HepG2 (cell line): ENCODE measurements around the gene FOXR1. TPM values are rescaled to one million over a fixed set of nuclear protein-coding genes. Genes with fewer than 3 reads are reported as not detected.

Experiments used
- AFF4 ChIP-seq: sonication (generic); formaldehyde crosslinking; IDR thresholded peaks from 2 replicates; pipeline ENCODE4 v1.4.0; 2020; ENCODE audit warnings: missing genetic modification reagents
- ARID2 ChIP-seq: sonication (generic); formaldehyde crosslinking; IDR thresholded peaks from 2 replicates; pipeline ENCODE4 v1.8.1; 2022; ENCODE audit warnings: mild to moderate bottlenecking, missing genetic modification reagents, borderline replicate concordance
- ATF5 ChIP-seq: sonication (generic); formaldehyde crosslinking; IDR thresholded peaks from 2 replicates; pipeline ENCODE4 v1.4.0; 2020; ENCODE audit warnings: mild to moderate bottlenecking, low read depth, missing genetic modification reagents
- CREB1 ChIP-seq, 2 experiments: fragments of 450-650 bp in 1 of 2; IDR thresholded peaks; 2 replicates each; pipeline ENCODE4 v1.6.1; 2016 to 2017; ENCODE audit warnings: control low read depth in 1 of 2, mild to moderate bottlenecking in 1 of 2, missing compliant biosample characterization in 1 of 2, missing genetic modification characterization in 1 of 2
- ISL2 ChIP-seq: sonication (generic); formaldehyde crosslinking; IDR thresholded peaks from 2 replicates; pipeline ENCODE4 v1.5.0; 2020; ENCODE audit warnings: missing genetic modification reagents
- MTERF4 ChIP-seq: sonication (generic); formaldehyde crosslinking; IDR thresholded peaks from 2 replicates; pipeline ENCODE4 v1.8.0; 2023; ENCODE audit warnings: mild to moderate bottlenecking, missing genetic modification reagents
- NCOA2 ChIP-seq: sonication (generic); formaldehyde crosslinking; IDR thresholded peaks from 2 replicates; pipeline ENCODE4 v1.8.0; 2022; ENCODE audit warnings: inconsistent platforms
- SIX4 ChIP-seq: sonication (generic); formaldehyde crosslinking; IDR thresholded peaks from 2 replicates; pipeline ENCODE4 v1.4.0; 2020; ENCODE audit warnings: missing genetic modification reagents
- SMAD1 ChIP-seq: sonication (generic); formaldehyde crosslinking; IDR thresholded peaks from 2 replicates; pipeline ENCODE4 v1.4.0; 2020; ENCODE audit warnings: missing genetic modification reagents, low read depth, mild to moderate bottlenecking, borderline replicate concordance
- SP1 ChIP-seq, 2 experiments: fragments of 450-650 bp in 1 of 2; sonication (generic) in 1 of 2; formaldehyde crosslinking in 1 of 2; IDR thresholded peaks; 2 replicates each; pipeline versions ENCODE4 v1.4.0 to v1.6.1; 2016 to 2020; ENCODE audit warnings: missing genetic modification reagents in 1 of 2
- SSRP1 ChIP-seq: IDR thresholded peaks from 2 replicates; pipeline ENCODE4 v1.6.1; 2016; ENCODE audit warnings: control low read depth
- TAF1 ChIP-seq: sonication (generic); formaldehyde crosslinking; IDR thresholded peaks from 2 replicates; pipeline ENCODE4 v1.4.0; 2020; ENCODE audit warnings: missing genetic modification reagents
- TRAFD1 ChIP-seq: sonication (generic); formaldehyde crosslinking; IDR thresholded peaks from 2 replicates; pipeline ENCODE4 v1.5.1; 2020; ENCODE audit warnings: missing genetic modification reagents, mild to moderate bottlenecking, borderline replicate concordance
- ZMYM2 ChIP-seq: sonication (generic); formaldehyde crosslinking; IDR thresholded peaks from 2 replicates; pipeline ENCODE4 v1.8.0; 2022; ENCODE audit warnings: mild to moderate bottlenecking, missing genetic modification reagents
- ZNF230 ChIP-seq: sonication (generic); formaldehyde crosslinking; IDR thresholded peaks from 2 replicates; pipeline ENCODE4 v1.4.0; 2020; ENCODE audit warnings: mild to moderate bottlenecking, missing genetic modification reagents
- ZNF350 ChIP-seq: sonication (generic); formaldehyde crosslinking; IDR thresholded peaks from 2 replicates; pipeline ENCODE4 v1.4.0; 2020; ENCODE audit warnings: mild to moderate bottlenecking, low read depth, missing genetic modification reagents, borderline replicate concordance
- ZNF496 ChIP-seq: sonication (generic); formaldehyde crosslinking; IDR thresholded peaks from 2 replicates; pipeline ENCODE4 v1.8.1; 2023; ENCODE audit warnings: mild to moderate bottlenecking, moderate library complexity, missing genetic modification reagents; ENCODE audit not compliant: insufficient replicate concordance
- ZNF577 ChIP-seq: sonication (generic); formaldehyde crosslinking; IDR thresholded peaks from 2 replicates; pipeline ENCODE4 v1.4.0; 2020; ENCODE audit warnings: mild to moderate bottlenecking, low read depth, missing genetic modification reagents, borderline replicate concordance
- ZNF616 ChIP-seq: sonication (generic); formaldehyde crosslinking; IDR thresholded peaks from 2 replicates; pipeline ENCODE4 v1.5.0; 2020; ENCODE audit warnings: low read depth, mild to moderate bottlenecking, missing genetic modification reagents
- ZNF709 ChIP-seq: sonication (generic); formaldehyde crosslinking; IDR thresholded peaks from 2 replicates; pipeline ENCODE4 v1.5.0; 2020; ENCODE audit warnings: mild to moderate bottlenecking, missing genetic modification reagents
- ZNF773 ChIP-seq: sonication (generic); formaldehyde crosslinking; IDR thresholded peaks from 2 replicates; pipeline ENCODE4 v1.4.0; 2020; ENCODE audit warnings: missing genetic modification reagents, borderline replicate concordance
- ZNF780A ChIP-seq: sonication (generic); formaldehyde crosslinking; IDR thresholded peaks from 2 replicates; pipeline ENCODE4 v1.8.0; 2022; ENCODE audit warnings: mild to moderate bottlenecking, missing genetic modification reagents, moderate library complexity
- polyA plus RNA-seq, 8 experiments: library from polyadenylated mRNA; depleted of rRNA in 3 of 8; stranded (reverse) in 7 of 8; unstranded in 1 of 8; fragments of >200 nt; fragmentation: Illumina TruSeq in 4 of 8; extraction: Trizol in 4 of 8; gene quantifications; 2 replicates each; pipeline versions ENCODE4 v1.2.1 to v1.2.3, GENCODE V29; 2011 to 2016; ENCODE audit warnings: low read depth in 4 of 8, missing spikeins in 1 of 8, mixed read lengths in 1 of 8; ENCODE audit not compliant: insufficient read depth in 1 of 8
- total RNA-seq, 5 experiments: library from RNA; depleted of rRNA; stranded (reverse); fragments of >200 nt; fragmentation: Illumina TruSeq; extraction: Trizol; gene quantifications; 2 replicates each; pipeline ENCODE4 v1.2.3, GENCODE V29; 2016; ENCODE audit warnings: low read depth in 1 of 5

The FOXR1 gene
- total and polyA plus RNA-seq, 2 of the 13 experiments (the other 11 are each of a cell fraction or from before 2014, with no cell fraction given), result not detected

GRCh38 chr11:119030329-119031047 is 58.9 kb downstream of the FOXR1 start, which contains the start of gene SLC37A4 (continued):
- no peak for TF ChIP-seq AFF4 (CRISPR knock-in tag)
- TF ChIP-seq TRAFD1, result no peak; the same call in 1 of the 2 replicates
- no peak for TF ChIP-seq ZNF496 (CRISPR knock-in tag)
- TF ChIP-seq ZNF350, result peak; percentile 54
- TF ChIP-seq SSRP1, result peak; percentile 47; the same call in 1 of the 2 replicates
- no peak for TF ChIP-seq ZNF780A (CRISPR knock-in tag)
- TF ChIP-seq SMAD1 (CRISPR knock-in tag), result 0 out of 2 replicates have a peak, but pooled peaks have one; percentile 34
- peak; percentile 92 for TF ChIP-seq ZNF616 (CRISPR knock-in tag)
- TF ChIP-seq MTERF4 (CRISPR knock-in tag), result no peak
- peak; percentile 54 for TF ChIP-seq NCOA2 (CRISPR knock-in tag)
- peak; percentile 27; the same call in 1 of the 2 replicates for TF ChIP-seq ZNF230 (CRISPR knock-in tag)
- TF ChIP-seq TAF1 (CRISPR knock-in tag), result peak; percentile 64
- no peak for TF ChIP-seq ATF5
- TF ChIP-seq ISL2 (CRISPR knock-in tag), result peak; percentile 63; the same call in 1 of the 2 replicates
- no peak for TF ChIP-seq ZNF577 (CRISPR knock-in tag)
- peak; percentile 74; the same call in 1 of the 2 replicates for TF ChIP-seq SIX4 (CRISPR knock-in tag)
- TF ChIP-seq ZNF709 (CRISPR knock-in tag), result peak; percentile 39
- no peak for TF ChIP-seq ZNF773 (CRISPR knock-in tag)
- no peak for TF ChIP-seq SP1 (IDR thresholded peaks at IDR 0.05)
- peak; percentile 89 for TF ChIP-seq SP1 (CRISPR knock-in tag; IDR thresholded peaks at IDR 0.05)
- peak; percentile 77 for TF ChIP-seq ZMYM2 (CRISPR knock-in tag)
- TF ChIP-seq ARID2 (CRISPR knock-in tag), result peak; percentile 69; the same call in 1 of the 2 replicates
- peak; percentile 49; the same call in 1 of the 2 replicates for TF ChIP-seq CREB1 (IDR thresholded peaks at IDR 0.05)
- TF ChIP-seq CREB1 (CRISPR knock-in tag; IDR thresholded peaks at IDR 0.05), result peak; percentile 63; the same call in 1 of the 2 replicates
